ENCODE data around the gene RHPN2. TPM values are rescaled to one million over a fixed set of nuclear protein-coding genes. Genes with fewer than 3 reads are reported as not detected.

RHPN2 gene
- total and polyA plus RNA-seq, 2 of the 8 experiments (the other 6 are each of a cell fraction or from before 2014, with no cell fraction given), result 22.8 to 31.1 TPM

DNA sequence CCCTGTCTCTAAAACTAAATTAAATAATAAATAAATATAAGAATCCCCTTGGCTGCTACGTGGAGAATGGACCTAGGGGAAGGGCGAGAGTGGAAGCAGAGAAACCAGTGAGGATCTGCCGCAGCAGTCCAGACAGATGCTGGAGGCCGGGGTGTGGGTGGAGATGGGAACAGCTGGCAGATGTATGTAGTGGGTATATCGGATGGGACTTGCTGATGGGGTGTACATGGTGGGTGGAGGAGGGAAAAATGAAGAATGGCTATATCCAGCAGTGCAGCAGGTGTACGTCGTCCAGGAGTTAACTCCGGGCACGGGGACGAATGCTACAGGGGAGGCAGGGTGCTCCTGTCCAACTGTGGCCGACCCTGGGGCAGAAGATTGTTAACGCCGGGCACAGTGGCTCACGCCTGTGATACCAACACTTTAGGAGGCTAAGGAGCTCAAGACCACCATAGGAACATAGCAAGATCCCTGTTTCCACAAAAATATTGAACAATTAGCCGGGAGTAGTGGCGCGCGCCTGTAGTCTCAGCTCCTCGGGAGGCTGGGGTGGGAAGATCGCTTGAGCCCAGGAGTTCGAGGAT lies 93.6 kb downstream of the RHPN2 start:
- peak overlapping the region in 3 of 4 experiments; percentile 8 to 74 (median 24); a peak in 5 of 7 replicates for H3K9ac ChIP-seq (replicated peaks in 1 of 4; ENCODE audit: extremely low read depth in 1 of 4, low read depth in 3 of 4, low read length in 3 of 4)
- no peak for DNase-seq (ENCODE audit: low read depth in 1 of 2, low spot score in 2 of 2)
- peaks cover 4 to 16% of the 10 kb centered on the region in 2 experiments; a peak in 3 of 4 replicates for H3K79me2 ChIP-seq (ENCODE audit: control insufficient read depth in 1 of 2, insufficient read depth in 2 of 2, low read length in 2 of 2)
- H3K4me3 ChIP-seq (ENCODE audit: extremely low read depth in 1 of 4, insufficient read depth in 2 of 4, low read depth in 3 of 4, low read length in 4 of 4), result peak overlapping the region; percentile 71 to 95 (median 82)
- no peak overlapping the region for H2AK5ac ChIP-seq (ENCODE audit: low read depth, low read length)
- peaks cover 0 to 5% (median 0%) of the 10 kb centered on the region in 4 experiments; a peak in 1 of 8 replicates for H3K36me3 ChIP-seq (ENCODE audit: control insufficient read depth in 2 of 4, insufficient read depth in 4 of 4, low read length in 3 of 4)
- no peak overlapping the region for H2BK5ac ChIP-seq (ENCODE audit: low read depth, low read length)
- peak overlapping the region; percentile 87 to 97 for H3K4me2 ChIP-seq (ENCODE audit: insufficient read depth in 1 of 2, low read depth in 2 of 2, low read length in 2 of 2)
- 51% methylated on average over 21 of the region's 21 CpGs; no CpG with 5 or more reads in 1 of the 2 experiments for WGBS, 2 experiments (ENCODE audit: extremely low coverage in 1 of 2, insufficient coverage in 1 of 2, insufficient read length in 1 of 2, insufficient replicate concordance in 2 of 2, low coverage in 1 of 2, low lambda C conversion rate in 2 of 2, missing lambda C conversion rate in 1 of 2)
- H3K9me3 ChIP-seq (ENCODE audit: insufficient read depth in 2 of 2, low read depth in 1 of 2, low read length in 1 of 2), result no peaks in the 10 kb centered on the region
- H2AFZ ChIP-seq (ENCODE audit: low read length), result no peak overlapping the region
- H3K4me1 ChIP-seq (replicated peaks in 1 of 4; ENCODE audit: control insufficient read depth in 3 of 4, insufficient read depth in 4 of 4, low read length in 3 of 4), result peaks cover 0 to 4% (median 4%) of the 10 kb centered on the region in 4 experiments; a peak in 5 of 7 replicates
- H4K8ac ChIP-seq (ENCODE audit: extremely low read depth, insufficient read depth, low read length), result peak overlapping the region; percentile 78; the same call in 1 of the 2 replicates
- no peak overlapping the region for H2BK120ac ChIP-seq (replicated peaks; ENCODE audit: low read depth, low read length)
- peaks cover 7% of the 10 kb centered on the region for H3K23me2 ChIP-seq (ENCODE audit: low read depth, low read length)
- peaks cover 0 to 3% of the 10 kb centered on the region in 2 experiments for H4K20me1 ChIP-seq (replicated peaks in 1 of 2; ENCODE audit: control insufficient read depth in 1 of 2, insufficient read depth in 2 of 2, low read length in 2 of 2)
- no peak overlapping the region for H3K18ac ChIP-seq (ENCODE audit: extremely low read depth, low read length)
- no peak overlapping the region for H3K14ac ChIP-seq (ENCODE audit: insufficient read length)
- H3K27ac ChIP-seq (ENCODE audit: low read depth, low read length), result no peak overlapping the region
- no peak overlapping the region for H3K23ac ChIP-seq (ENCODE audit: insufficient read length)
- H4K91ac ChIP-seq (replicated peaks; ENCODE audit: insufficient read length, low read length), result no peak overlapping the region
- no peak overlapping the region for H2BK12ac ChIP-seq (ENCODE audit: low read depth, low read length)
- no peak for FAIRE-seq
- H3K4ac ChIP-seq (replicated peaks; ENCODE audit: insufficient read length, low read depth, low read length), result no peak overlapping the region
- H3K27me3 ChIP-seq (replicated peaks in 1 of 4; ENCODE audit: control insufficient read depth in 3 of 4, extremely low read depth in 1 of 4, insufficient read depth in 3 of 4, low read length in 3 of 4), result no peaks in the 10 kb centered on the region
- H3K56ac ChIP-seq (replicated peaks; ENCODE audit: insufficient read length, low read depth, low read length), result no peak overlapping the region
- H2BK15ac ChIP-seq (ENCODE audit: low read length), result no peak overlapping the region
- POLR2A ChIA-PET (ENCODE audit: partially characterized antibody), result no interaction called here
- H3K79me1 ChIP-seq (ENCODE audit: low read depth, low read length), result peaks cover 4% of the 10 kb centered on the region; the same call in 1 of the 2 replicates
- no peak overlapping the region for H2BK20ac ChIP-seq (ENCODE audit: low read length)
- CTCF ChIA-PET (ENCODE audit: partially characterized antibody), result interaction anchor here (0.6 to 1.9 kb wide), 3 partner anchors 79 to 204 kb away, joined by 3 to 4 read pairs (median 4); no protein-coding TSS in a partner anchor
- H4K5ac ChIP-seq (ENCODE audit: insufficient read length, low read depth, low read length), result peak overlapping the region; percentile 10
- no peak for TF ChIP-seq RFX5 (IDR thresholded peaks at IDR 0.05; ENCODE audit: borderline replicate concordance, low read depth, low read length)
- no peak for TF ChIP-seq POU5F1 (IDR thresholded peaks at IDR 0.05; ENCODE audit: low read depth, low read length)
- TF ChIP-seq TAF7 (optimal IDR thresholded peaks at IDR 0.05; ENCODE audit: borderline replicate concordance, low read depth, low read length), result no peak
- TF ChIP-seq CBX8 (IDR thresholded peaks at IDR 0.05; ENCODE audit: borderline replicate concordance, low read depth, low read length), result no peak
- no peak for TF ChIP-seq MAX (IDR thresholded peaks at IDR 0.05)
- TF ChIP-seq POLR2AphosphoS5 (IDR thresholded peaks at IDR 0.05; ENCODE audit: low read depth, low read length), result no peak
- no peak for TF ChIP-seq TEAD4 (IDR thresholded peaks at IDR 0.05; ENCODE audit: low read depth, low read length)
- TF ChIP-seq ASH2L (IDR thresholded peaks at IDR 0.05; ENCODE audit: low read length), result no peak
- no peak for TF ChIP-seq KDM4A (IDR thresholded peaks at IDR 0.05; ENCODE audit: low read depth, low read length, severe bottlenecking)
- TF ChIP-seq JUN (IDR thresholded peaks at IDR 0.05; ENCODE audit: low read depth, low read length), result no peak
- no peak for TF ChIP-seq RXRA (IDR thresholded peaks at IDR 0.05; ENCODE audit: insufficient read depth, low read depth, low read length)
- no peak for TF ChIP-seq EZH2 (IDR thresholded peaks at IDR 0.05; ENCODE audit: low read depth, low read length, severe bottlenecking)
- no peak for TF ChIP-seq TCF12 (IDR thresholded peaks at IDR 0.05; ENCODE audit: low read depth, low read length)
